ENCODE measurements around the gene NKD1.

GRCh38 chr16:50611332-50611934 lies 63.2 kb downstream of the NKD1 start:
- TF ChIP-seq CTCF (conservative IDR thresholded peaks at IDR 0.05; ENCODE audit: low read length), result 0 out of 2 replicates have a peak, but pooled peaks have one; percentile 27
- no peak for TF ChIP-seq EZH2phosphoT487 (IDR thresholded peaks at IDR 0.05; ENCODE audit: borderline replicate concordance)

Measured in Loucy (cell line).